NT2/D1 (cell line): ENCODE data around the gene DLX4.
A peak's percentile ranks its signal among the peaks of the same experiment; 100 is the strongest.

Source experiments
- DNase-seq: peaks from one replicate; pipeline ENCODE4 v3.0.0-alpha.2; 2011; ENCODE audit warnings: low read depth, low spot score
- H3K27me3 ChIP-seq: 2 replicates; pipeline ENCODE4 v1.6.0; 2011; ENCODE audit warnings: mild to moderate bottlenecking; ENCODE audit not compliant: insufficient read length, insufficient read depth
- H3K36me3 ChIP-seq: 2 replicates; pipeline ENCODE4 v1.6.1; 2011; ENCODE audit warnings: mild to moderate bottlenecking, low read length, mixed read lengths; ENCODE audit not compliant: insufficient read depth, insufficient read length
- H3K4me1 ChIP-seq: 2 replicates; pipeline ENCODE4 v1.5.1; 2011; ENCODE audit not compliant: insufficient read depth, insufficient read length
- H3K4me3 ChIP-seq: 2 replicates; pipeline ENCODE4 v1.5.1; 2011; ENCODE audit warnings: low read depth; ENCODE audit not compliant: insufficient read length
- H3K9ac ChIP-seq: 2 replicates; pipeline ENCODE4 v1.6.0; 2011; ENCODE audit warnings: low read depth; ENCODE audit not compliant: insufficient read length
- H3K9me3 ChIP-seq: 2 replicates; pipeline ENCODE4 v1.5.1; 2011; ENCODE audit warnings: mild to moderate bottlenecking, low read length; ENCODE audit not compliant: insufficient read depth
- SUZ12 ChIP-seq: IDR thresholded peaks from 2 replicates; pipeline ENCODE4 v1.6.1; 2011; ENCODE audit not compliant: insufficient read length, insufficient read depth; ENCODE audit errors: extremely low read depth
- YY1 ChIP-seq: IDR thresholded peaks from 2 replicates; pipeline ENCODE4 v1.6.1; 2011; ENCODE audit not compliant: insufficient read length, insufficient read depth
- ZNF274 ChIP-seq: IDR thresholded peaks from 2 replicates; pipeline ENCODE4 v1.6.1; 2011; ENCODE audit warnings: mild to moderate bottlenecking, low read depth, low read length

Gene DLX4

DNA sequence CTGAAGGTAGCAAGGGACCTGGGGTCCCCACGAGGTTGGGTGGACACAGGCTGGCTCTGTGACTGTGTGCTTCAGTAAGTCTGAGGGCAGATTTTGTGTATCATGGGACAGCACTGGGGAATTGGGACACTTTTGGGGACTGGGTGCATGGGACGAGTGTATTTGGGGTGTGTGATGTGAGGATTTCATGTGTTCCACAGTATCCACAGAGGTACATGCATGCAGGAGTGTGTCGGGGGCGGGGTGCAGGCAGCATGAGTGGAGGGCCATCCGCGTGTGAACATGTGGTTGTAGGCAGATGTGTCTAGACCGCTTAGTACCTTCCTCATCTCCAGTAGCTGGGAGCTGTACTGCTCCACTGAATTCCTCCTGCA lies 27.1 kb downstream of the DLX4 start:
- H3K4me3 ChIP-seq = no peak overlapping the region
- no peaks in the 10 kb centered on the region for H3K9me3 ChIP-seq
- peaks cover 14% of the 10 kb centered on the region for H3K4me1 ChIP-seq
- TF ChIP-seq YY1 (no peak), SUZ12 (no peak), ZNF274 (no peak)
- H3K9ac ChIP-seq = peak overlapping the region; percentile 70
- H3K36me3 ChIP-seq = no peaks in the 10 kb centered on the region
- H3K27me3 ChIP-seq = peaks cover 73% of the 10 kb centered on the region
- DNase-seq = no peak

DNA sequence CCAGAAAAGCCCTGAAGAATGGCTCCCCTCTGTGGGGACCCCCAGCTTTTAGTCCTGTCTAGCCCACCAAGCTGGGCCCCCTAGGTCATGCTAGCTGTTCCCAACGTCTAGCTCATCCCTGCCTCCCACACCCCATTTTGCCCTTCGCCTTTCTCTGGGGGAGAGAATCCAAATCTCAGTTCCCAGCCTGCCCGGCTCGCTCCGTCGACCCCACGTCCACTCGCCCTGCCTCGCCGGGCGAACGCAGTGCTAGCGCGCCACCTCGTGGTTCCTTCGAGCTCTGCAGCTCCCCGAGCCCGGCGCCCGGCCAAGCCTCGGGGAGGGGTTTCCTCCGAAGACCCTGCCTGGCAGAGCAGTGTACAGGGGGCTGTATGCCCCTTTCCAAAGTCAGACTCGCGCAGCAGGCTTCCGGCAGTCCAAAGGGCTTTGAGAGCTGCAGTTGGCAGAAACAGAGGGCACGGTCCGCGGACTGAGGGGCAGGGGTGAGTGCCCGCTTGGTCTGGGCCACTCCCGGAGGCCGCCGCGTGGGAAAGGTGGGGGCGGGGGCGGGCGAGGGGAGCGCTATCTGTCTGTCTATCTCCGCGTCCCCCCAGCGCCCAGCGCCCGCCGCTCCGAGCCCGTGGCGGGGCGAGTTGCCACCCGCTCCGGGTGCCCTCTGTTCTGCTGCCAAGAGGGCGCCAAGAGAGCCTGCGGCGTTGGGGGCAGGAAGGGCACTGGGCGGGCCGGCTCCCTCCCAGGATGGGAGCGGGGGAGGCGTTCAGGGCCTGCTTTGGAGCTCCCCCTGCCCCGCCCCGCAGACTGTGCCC lies 27.7 kb downstream of the DLX4 start:
- Histone ChIP-seq H3K36me3 (no peaks in the 10 kb centered on the region), H3K27me3 (peaks cover 73% of the 10 kb centered on the region), H3K9ac (peak overlapping the region; percentile 70), H3K4me3 (peak overlapping the region; percentile 34), H3K4me1 (peaks cover 14% of the 10 kb centered on the region), H3K9me3 (no peaks in the 10 kb centered on the region)
- DNase-seq = no peak
- no peak for TF ChIP-seq SUZ12
- TF ChIP-seq YY1 = no peak
- no peak for TF ChIP-seq ZNF274

DNA sequence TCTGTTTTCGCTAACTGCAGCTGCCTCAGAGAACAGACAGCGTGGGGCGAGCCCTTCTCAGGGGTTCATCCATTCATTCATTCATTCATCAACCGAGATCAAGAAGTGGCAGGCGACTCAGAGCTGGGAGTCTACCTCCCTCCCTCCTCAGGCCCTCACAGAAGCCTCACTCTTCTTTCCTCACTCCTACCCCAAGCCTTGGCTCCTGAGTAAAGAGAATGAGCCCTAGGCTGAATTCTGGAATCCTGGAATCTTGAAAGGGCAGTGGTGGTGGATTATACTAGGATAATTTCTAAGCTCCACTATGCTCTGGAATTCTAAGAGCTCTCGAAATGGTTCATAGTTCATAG lies 28.3 kb downstream of the DLX4 start:
- no peaks in the 10 kb centered on the region for H3K36me3 ChIP-seq
- no peak for DNase-seq
- peak overlapping the region; percentile 46 for H3K9ac ChIP-seq
- H3K9me3 ChIP-seq = no peaks in the 10 kb centered on the region
- H3K4me3 ChIP-seq = no peak overlapping the region
- TF ChIP-seq SUZ12 (no peak), YY1 (no peak), ZNF274 (no peak)
- peaks cover 14% of the 10 kb centered on the region for H3K4me1 ChIP-seq
- H3K27me3 ChIP-seq = peaks cover 67% of the 10 kb centered on the region

DNA sequence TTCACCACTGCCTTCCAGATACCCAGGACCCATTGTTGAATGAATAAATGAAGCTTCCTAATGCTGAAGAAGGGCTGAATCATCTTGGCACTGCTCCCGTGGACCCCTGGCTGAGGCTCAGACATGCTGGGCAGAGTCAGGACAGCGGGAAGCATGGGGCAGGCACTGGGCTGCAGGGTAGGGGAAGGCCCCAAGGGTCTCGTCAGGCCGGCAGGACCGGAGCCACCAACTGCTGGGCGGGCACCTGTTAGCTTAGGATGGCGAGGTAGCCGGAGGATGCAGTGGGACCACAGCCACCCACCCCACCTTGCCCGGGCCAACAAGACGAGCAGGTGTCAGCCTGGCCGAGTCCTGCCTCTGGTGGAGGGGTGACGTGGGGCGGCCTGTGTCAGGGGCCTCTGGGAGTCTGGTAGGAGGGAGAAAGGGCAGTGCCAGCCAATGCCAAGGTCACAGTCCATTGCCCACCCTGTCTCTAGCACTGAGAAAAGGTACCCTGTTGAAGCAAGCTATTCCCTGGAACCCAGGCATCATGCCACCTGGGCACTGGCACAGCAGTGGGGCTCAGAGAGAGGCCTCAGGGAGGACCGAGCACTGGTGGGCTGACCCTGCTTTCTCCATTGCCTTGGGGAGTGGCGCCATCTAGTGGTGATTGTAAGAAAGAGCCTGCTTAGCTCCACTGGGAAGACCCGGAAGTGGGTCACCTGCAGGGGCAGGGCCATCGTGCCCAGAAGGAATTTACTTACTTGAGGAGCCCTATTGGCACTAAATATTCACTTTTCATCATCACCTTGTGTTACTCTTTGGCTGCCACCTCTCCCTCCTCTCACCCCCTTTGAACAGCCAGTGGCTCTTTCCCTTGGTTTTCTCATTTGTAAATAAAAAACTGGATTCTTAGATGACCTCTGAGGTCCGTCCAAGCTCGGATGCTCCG lies 29.0 kb downstream of the DLX4 start:
- H3K27me3 ChIP-seq = peaks cover 60% of the 10 kb centered on the region
- no peak overlapping the region for H3K4me3 ChIP-seq
- TF ChIP-seq SUZ12 (no peak), YY1 (no peak), ZNF274 (no peak)
- H3K9ac ChIP-seq = no peak overlapping the region
- peak; percentile 68 for DNase-seq
- H3K36me3 ChIP-seq = no peaks in the 10 kb centered on the region
- H3K4me1 ChIP-seq = peaks cover 10% of the 10 kb centered on the region
- no peaks in the 10 kb centered on the region for H3K9me3 ChIP-seq

DNA sequence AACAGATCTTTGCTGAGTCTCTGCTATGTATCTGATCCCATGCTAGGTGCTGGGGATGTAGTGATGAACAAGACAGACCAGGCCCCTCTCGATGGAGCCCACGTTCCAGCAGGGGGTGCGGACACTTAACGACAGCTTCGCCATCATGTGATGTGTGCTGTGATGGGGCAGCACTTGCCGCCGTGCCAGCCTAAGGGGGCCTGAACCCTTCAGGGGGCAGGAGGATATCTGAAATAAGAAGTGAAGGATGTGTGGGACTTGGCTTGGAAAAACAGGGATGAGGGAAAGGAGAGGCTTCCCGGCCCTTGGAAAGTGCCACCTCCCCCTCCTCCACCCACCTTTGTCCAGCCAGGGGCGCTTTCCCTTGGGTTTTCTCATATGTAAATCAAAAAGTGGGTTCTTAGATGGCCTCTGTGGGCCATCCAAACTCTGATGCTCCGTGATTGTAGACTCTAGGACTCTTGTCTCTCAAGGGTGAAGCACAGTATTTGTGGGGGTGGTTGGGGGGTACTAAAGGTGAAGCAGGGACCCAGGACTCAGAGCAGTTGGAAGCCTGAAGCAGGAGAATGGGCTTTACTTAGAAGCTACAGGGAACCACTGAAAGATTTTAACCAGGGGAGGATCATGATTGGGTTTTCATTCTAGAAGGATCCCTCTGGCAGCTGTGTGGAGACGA lies 30.0 kb downstream of the DLX4 start:
- Histone ChIP-seq H3K4me1 (peaks cover 10% of the 10 kb centered on the region), H3K36me3 (no peaks in the 10 kb centered on the region), H3K9ac (no peak overlapping the region), H3K4me3 (no peak overlapping the region), H3K27me3 (peaks cover 50% of the 10 kb centered on the region), H3K9me3 (no peaks in the 10 kb centered on the region)
- no peak for DNase-seq
- TF ChIP-seq ZNF274 (no peak), SUZ12 (no peak)

DNA sequence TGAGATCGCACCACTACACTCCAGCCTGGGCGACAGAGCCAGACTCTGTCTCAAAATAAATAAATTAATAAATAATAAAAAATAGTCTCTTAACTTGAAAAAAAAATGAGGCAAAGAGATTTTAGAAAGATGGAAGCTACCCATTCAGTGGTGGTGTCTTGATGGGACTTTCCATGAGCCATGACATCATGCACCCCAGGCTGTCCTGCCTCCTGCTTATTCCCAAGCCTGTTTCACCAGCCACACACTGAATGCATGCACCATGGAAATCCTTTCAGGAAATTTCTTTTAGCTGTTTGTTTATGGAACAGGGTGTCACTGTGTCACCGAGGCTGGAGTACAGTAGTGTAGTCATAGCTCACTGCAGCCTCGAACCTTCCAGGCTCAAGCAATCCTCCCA lies 34.9 kb downstream of the DLX4 start:
- peaks cover under 1% of the 10 kb centered on the region; the same call in 1 of the 2 replicates for H3K9me3 ChIP-seq

DNA sequence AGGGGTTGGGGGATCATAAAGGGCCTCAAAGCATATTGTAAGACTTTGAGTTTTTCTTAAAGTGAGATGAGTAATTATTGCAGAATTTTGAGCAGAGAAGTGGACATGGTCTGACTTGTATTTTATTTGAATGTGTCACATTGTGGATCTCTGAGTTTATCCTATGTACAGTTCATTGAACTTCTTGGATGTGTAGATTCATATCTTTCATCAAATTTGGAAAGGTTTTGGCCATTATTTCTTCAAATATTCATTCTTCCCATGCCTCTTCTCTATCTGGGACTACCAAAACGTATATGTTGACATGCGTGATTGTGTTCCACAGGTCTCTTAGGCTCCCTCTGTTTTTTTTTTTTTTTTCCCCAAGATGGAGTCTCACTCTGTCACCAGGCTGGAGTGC lies 40.3 kb downstream of the DLX4 start:
- Histone ChIP-seq H3K27me3 (no peaks in the 10 kb centered on the region), H3K4me1 (no peaks in the 10 kb centered on the region), H3K9me3 (peaks cover 23% of the 10 kb centered on the region), H3K9ac (no peak overlapping the region), H3K36me3 (no peaks in the 10 kb centered on the region), H3K4me3 (no peak overlapping the region)
- TF ChIP-seq YY1 = no peak
- no peak for TF ChIP-seq SUZ12
- TF ChIP-seq ZNF274 = no peak
- DNase-seq = no peak

More for the DNA sequence above, 34.9 kb downstream of the DLX4 start:
- H3K36me3 ChIP-seq = no peaks in the 10 kb centered on the region
- no peak overlapping the region for H3K4me3 ChIP-seq
- no peak for DNase-seq
- H3K27me3 ChIP-seq = peaks cover 10% of the 10 kb centered on the region
- no peaks in the 10 kb centered on the region for H3K4me1 ChIP-seq
- H3K9ac ChIP-seq = no peak overlapping the region
- TF ChIP-seq SUZ12 = no peak
- TF ChIP-seq YY1 = no peak
- TF ChIP-seq ZNF274 = no peak
